Endothelial cell of hepatic sinusoid (primary cell): ENCODE measurements around the gene TULP4.

Experiments
- in situ Hi-C: cut with HindIII; loops from 2 replicates; pipeline ENCODE4 v1.10.0; 2017; ENCODE audit warnings: low sequenced_read_pairs

TULP4 gene

GRCh38 chr6:158413028-158413427 is 100.8 kb downstream of the TULP4 start:
- in situ Hi-C loops = no loop called here

DNA sequence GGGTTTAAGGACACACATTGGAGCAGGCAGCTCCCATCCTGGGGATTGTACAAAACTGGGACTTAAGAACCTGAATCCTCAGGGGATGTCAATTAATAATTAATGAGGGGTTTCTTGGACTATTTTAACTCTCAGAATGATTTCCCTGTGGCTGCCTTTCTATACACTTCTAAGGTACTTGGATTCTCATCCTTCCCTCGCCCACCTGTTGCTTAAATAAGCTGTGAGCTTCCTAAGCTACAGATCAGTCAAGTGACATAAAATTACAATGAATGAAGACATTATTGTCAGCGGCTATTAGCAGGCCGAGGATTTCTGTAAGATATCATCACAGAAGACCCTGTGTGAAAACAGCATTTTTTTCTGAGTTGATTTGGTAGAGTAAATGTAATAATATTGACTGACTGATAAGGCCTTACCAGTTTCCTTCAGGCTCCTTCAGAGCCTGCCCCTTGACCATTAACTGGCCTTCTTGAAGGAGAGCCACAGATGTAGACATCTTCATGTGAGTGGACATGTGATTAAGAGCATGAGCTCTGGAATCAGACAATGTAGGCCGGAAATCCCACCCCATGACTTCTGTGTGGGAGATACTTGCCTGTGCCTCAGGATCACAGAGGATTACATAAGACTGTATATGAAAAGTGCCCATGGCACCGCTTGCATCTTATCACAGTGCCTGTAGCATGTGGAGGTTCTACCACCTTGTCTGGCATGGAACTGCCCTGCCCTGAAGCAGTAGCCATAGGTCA is 101.7 kb downstream of the TULP4 start:
- in situ Hi-C loops = no loop called here

DNA sequence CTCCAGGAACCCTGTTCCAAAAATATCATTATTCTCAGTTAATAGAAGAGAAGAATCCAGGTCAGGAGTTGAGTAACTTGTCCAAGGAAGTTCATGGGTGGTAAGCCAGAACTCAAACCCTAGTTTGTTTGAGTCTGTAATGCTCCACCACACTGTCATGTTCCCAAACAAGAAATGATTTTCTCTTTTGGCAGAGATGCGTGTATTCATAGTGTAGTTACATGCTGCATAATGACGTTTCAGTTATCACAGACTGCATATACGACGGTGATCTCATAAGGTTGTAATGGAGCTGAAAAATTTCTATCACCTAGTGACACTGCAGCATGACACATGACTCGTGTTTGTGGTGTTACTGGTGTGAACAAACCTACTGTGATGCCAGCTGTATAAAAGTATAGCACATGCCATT is 102.6 kb downstream of the TULP4 start:
- in situ Hi-C loops = no loop called here

- in situ Hi-C loops = no loop called here
These were observed 103.4 kb downstream of the TULP4 start for GRCh38 chr6:158415666-158416065.

DNA sequence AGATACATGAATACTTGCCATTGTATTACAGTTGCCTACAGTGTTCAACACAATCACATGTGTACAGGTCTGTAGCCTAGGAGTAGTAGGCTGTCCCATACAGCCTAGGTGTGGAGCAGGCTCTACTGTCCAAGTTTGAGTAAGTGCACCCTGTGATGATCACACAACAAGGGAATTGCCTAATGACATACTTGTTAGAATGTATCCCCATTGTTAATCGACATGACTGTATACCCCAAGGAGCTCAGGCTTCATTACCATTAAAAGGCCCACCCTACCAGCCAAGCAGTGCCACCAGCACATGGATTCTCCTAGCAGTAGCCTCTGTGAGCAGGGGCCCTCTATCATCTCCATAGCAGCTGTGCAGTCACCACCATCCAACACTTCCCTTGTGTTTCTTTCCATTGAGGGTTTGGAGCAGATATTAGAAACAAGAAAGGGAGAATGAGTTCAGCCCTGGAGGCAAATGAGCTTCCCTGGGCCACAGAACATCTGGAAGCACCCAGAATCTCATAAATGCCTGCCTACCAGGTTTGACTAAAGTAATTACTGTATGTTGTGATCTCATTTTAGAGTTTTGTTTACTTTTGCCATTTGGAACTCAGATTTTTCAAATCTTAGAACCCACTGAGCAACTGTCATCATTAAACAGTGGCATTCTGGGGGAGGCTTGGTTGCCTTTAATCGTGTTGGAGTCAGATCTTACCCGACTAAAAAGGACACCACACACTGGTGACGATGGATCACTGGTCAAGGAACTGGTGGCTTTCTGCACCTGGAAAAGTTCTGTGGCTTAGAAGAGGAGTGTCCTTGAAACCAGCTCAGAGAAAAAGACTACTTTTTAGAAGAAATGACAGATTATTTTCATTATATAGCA is 104.9 kb downstream of the TULP4 start:
- in situ Hi-C loops = no loop called here

DNA sequence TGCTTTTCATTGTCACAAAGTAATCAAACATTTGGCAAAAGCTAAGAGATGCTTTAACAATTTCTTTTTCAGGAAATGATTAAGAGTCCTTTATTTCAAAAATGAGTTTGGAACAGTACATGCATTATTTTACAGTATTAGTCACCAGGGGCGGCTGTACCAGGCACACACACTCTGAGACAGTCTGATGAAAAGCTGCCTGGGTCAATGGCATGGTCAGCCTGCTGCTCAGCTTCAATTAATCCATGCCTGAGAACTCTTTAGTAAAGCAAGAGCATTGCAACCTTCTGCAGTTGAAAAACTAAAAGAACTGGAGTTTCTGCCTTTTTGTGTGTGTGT is 105.5 kb downstream of the TULP4 start:
- in situ Hi-C loops = no loop called here

DNA sequence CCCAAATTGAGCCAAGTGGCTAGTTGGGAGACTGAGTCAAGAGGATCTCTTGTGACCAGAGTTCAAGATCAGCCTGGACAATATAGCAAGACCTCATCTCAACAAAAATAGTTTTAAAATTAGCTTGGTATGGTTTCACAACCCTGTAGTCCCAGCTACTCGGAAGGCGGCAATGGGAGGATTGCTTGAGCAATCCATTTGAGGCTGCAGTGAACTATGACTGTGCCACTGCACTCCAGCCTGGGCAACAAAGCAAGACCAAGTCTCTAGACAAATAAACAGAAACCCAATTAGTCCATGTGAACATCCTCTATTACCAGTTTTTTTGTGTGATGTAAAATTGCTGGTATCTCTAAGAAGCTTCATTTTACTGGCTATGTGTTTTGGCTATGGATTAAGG is 106.2 kb downstream of the TULP4 start:
- in situ Hi-C loops = no loop called here

DNA sequence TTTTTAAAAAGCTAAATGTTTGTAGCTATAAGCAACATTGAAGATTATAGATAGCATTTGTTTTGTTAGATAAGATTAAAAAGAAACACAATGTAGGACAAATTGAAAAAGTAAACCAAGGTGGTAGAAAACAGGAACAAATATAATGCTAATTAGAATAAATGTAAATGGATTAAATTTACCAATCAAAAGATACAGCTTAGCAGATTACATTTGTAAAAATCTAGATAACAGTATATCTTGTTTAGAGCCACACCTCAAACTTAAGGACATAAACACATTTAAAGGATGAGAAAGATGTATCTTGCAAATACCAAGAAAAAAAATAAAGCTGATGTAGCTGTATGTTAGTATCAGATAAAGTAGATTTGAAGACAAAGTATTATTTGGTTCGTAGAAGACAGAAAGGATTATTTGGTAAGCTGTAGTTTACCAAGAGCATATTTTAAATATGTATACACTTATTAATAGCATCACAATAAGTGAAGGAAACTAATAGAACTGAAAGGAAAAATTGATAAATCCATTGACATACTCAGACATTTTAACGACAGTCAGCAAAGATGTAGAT is 107.2 kb downstream of the TULP4 start:
- in situ Hi-C loops = no loop called here

DNA sequence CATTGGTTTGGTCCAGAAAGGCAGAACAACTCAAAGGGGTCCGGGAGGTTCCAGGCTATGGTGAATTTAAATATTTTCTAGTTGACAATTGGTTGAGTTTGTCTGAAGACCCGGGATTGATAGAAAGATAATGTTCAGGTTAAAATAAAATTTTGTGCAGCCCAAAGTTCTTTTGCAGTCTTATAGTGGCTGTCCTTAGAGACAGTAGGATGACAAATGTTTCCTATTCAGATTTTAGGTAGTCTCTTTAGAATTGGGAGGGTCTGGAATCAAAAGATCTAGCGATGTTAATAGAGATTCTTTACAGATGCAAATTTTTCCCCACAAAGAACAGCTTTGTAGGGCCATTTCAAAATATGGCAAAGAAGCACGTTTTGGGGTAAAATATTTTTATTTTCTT is 109.1 kb downstream of the TULP4 start:
- in situ Hi-C loops = no loop called here

- in situ Hi-C loops = no loop called here
These were observed 110.5 kb downstream of the TULP4 start for GRCh38 chr6:158422629-158423238.

- in situ Hi-C loops = loop anchor here (10.0 kb wide), 1 partner anchor 116 kb away; the partner anchor contains the start of gene TULP4
These were observed 118.8 kb downstream of the TULP4 start for GRCh38 chr6:158431036-158431435.

- in situ Hi-C loops = loop anchor here (10.0 kb wide), 1 partner anchor 117 kb away; the partner anchor contains the start of gene TULP4
These were observed 119.3 kb downstream of the TULP4 start for GRCh38 chr6:158431560-158431959.

GRCh38 chr6:158437571-158437970 is 125.3 kb downstream of the TULP4 start:
- in situ Hi-C loops = loop anchor here (10.0 kb wide), 1 partner anchor 123 kb away; the partner anchor contains the start of gene TULP4

- in situ Hi-C loops = loop anchor here (10.0 kb wide), 1 partner anchor 123 kb away; the partner anchor contains the start of gene TULP4
These were observed 126.0 kb downstream of the TULP4 start for GRCh38 chr6:158438226-158438625.

- in situ Hi-C loops = loop anchor here (10.0 kb wide), 1 partner anchor 124 kb away; the partner anchor contains the start of gene TULP4
These were observed 127.0 kb downstream of the TULP4 start for GRCh38 chr6:158439255-158439654.

DNA sequence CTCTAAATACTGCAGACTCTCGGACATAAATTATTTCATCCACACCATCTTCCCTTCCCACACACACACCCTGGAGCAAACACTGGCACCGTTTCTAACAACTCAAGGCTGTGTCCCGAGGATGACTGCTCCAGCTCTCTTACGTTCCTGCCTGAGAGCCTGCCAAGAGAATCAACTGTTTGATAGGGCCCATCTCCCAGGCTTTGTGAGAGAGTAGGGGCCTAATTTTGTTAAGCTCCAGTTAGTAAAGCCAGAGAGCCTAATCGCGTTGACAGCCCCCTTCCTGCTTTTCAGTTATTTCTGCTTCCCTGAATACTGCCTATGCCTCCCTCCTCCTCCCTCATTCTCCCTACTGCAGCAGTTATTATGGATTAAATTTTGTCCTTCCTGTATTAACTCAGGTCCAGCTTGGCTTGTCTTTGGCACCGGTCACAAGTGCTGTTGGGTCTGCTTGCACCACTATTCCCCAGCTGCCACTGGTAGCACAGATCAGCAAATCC is 129.5 kb downstream of the TULP4 start:
- in situ Hi-C loops = no loop called here

- in situ Hi-C loops = no loop called here
These were observed 130.0 kb downstream of the TULP4 start for GRCh38 chr6:158442306-158442705.

- in situ Hi-C loops = no loop called here
These were observed 133.3 kb downstream of the TULP4 start for GRCh38 chr6:158445426-158446085.

DNA sequence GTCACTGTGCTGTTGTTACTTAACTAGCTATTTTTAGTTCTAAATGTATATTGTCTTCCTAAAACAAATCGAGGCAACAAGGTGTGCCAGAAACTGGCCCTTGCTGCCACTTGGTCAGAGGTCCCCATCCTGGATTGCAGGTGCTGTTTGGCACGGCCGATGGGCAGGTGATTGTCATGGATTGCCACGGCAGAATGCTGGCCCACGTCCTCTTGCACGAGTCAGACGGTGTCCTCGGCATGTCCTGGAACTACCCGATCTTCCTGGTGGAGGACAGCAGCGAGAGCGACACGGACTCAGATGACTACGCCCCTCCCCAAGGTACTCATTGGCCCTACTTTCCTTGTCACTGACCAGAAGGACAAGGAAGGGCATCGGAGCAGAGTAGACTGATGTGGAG is 136.6 kb downstream of the TULP4 start:
- in situ Hi-C loops = no loop called here

DNA sequence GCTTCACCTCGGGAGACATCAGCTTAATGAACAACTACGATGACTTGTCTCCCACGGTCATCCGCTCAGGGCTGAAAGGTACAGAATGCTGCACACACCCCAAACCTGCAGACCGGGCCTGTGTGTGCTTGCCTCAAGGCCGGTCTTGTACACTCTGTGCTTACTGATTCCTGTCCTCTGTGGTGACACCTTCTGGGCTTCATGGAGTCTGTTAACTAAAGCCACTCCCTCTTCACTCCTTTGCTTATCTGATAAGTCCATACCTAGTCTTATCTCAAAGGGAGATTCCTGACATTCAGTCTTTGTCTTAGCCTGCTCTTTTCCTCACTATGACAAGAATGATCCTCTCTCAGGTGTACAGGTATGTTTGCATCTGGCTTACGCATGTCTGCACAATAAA is 139.9 kb downstream of the TULP4 start:
- in situ Hi-C loops = no loop called here
